IMR-90 (cell line): Measurements from ENCODE around the gene RBMS3. TPM values are rescaled to one million over a fixed set of nuclear protein-coding genes. Genes with fewer than 3 reads are reported as not detected.

Experiments used
- ATAC-seq: fragments of 200-7000 bp; cut with Tn5 transposase; 2 replicates; pipeline ENCODE4 v1.9.1; 2020; ENCODE audit warnings: low read depth, mild to moderate bottlenecking, moderate library complexity
- BruUV-seq: library from RNA; stranded (reverse); fragments of 400-500 nt; replicated peaks from 2 replicates; lab custom pipeline; 2021; lab: Mats Ljungman, UMichigan
- CTCF ChIA-PET: fragments of 300-600 bp; formaldehyde crosslinking; extraction: SDS; loops from one replicate; lab custom pipeline; 2021; ENCODE audit warnings: antibody characterized with exemption; lab: Yijun Ruan, JAX
- POLR2A ChIA-PET: fragments of 300-600 bp; sonication (Branson Sonifier 250); formaldehyde crosslinking; loops from one replicate; lab custom pipeline; 2022; ENCODE audit warnings: antibody characterized with exemption; ENCODE audit not compliant: unreplicated experiment; lab: Charles Lee
- DNase-seq: peaks from one replicate; pipeline ENCODE4 v3.0.0; 2013
- H2AFZ ChIP-seq: replicated peaks from 2 replicates; pipeline ENCODE3; 2013; ENCODE audit warnings: low read length, mild to moderate bottlenecking; ENCODE audit not compliant: poor library complexity
- H2AK5ac ChIP-seq: 2 replicates; pipeline ENCODE4 v1.6.1; 2013; ENCODE audit warnings: low read depth, low read length, inconsistent platforms
- H2AK9ac ChIP-seq: replicated peaks from 2 replicates; pipeline ENCODE3; 2013; ENCODE audit warnings: mild to moderate bottlenecking, low read depth, low read length, moderate library complexity; ENCODE audit not compliant: poor library complexity
- H2BK120ac ChIP-seq: 2 replicates; pipeline ENCODE4 v1.6.1; 2013; ENCODE audit warnings: low read depth, low read length, inconsistent platforms
- H2BK15ac ChIP-seq: 3 replicates; pipeline ENCODE4 v1.6.1; 2013; ENCODE audit warnings: low read depth, low read length, inconsistent platforms
- H2BK20ac ChIP-seq: 2 replicates; pipeline ENCODE4 v1.6.1; 2013; ENCODE audit warnings: low read depth, mild to moderate bottlenecking, inconsistent platforms, low read length, moderate library complexity
- H2BK5ac ChIP-seq: 2 replicates; pipeline ENCODE4 v1.6.1; 2013; ENCODE audit warnings: mild to moderate bottlenecking, low read depth, low read length, inconsistent platforms; ENCODE audit not compliant: poor library complexity, severe bottlenecking
- H3K14ac ChIP-seq: replicated peaks from 2 replicates; pipeline ENCODE4 v1.6.1; 2013; ENCODE audit warnings: low read depth, low read length, inconsistent platforms
- H3K18ac ChIP-seq: 2 replicates; pipeline ENCODE4 v1.6.1; 2013; ENCODE audit warnings: low read depth, low read length, control low read depth
- H3K23ac ChIP-seq: 2 replicates; pipeline ENCODE4 v1.6.1; 2013; ENCODE audit warnings: low read depth, low read length, inconsistent platforms
- H3K27ac ChIP-seq: 2 replicates; pipeline ENCODE4 v1.5.1; 2013; ENCODE audit warnings: mild to moderate bottlenecking, control low read depth, low read length; ENCODE audit not compliant: insufficient read depth
- H3K27me3 ChIP-seq: 2 replicates; pipeline ENCODE4 v1.6.1; 2013; ENCODE audit warnings: low read length; ENCODE audit not compliant: control insufficient read depth, insufficient read depth
- H3K36me3 ChIP-seq: 2 replicates; pipeline ENCODE4 v1.6.1; 2013; ENCODE audit warnings: low read length, mixed read lengths; ENCODE audit not compliant: control insufficient read depth, insufficient read depth
- H3K4ac ChIP-seq: 2 replicates; pipeline ENCODE4 v1.6.1; 2013; ENCODE audit warnings: low read depth, low read length, inconsistent platforms
- H3K4me1 ChIP-seq: 2 replicates; pipeline ENCODE4 v1.6.1; 2013; ENCODE audit warnings: low read length, mixed read lengths; ENCODE audit not compliant: control insufficient read depth, insufficient read depth
- H3K4me2 ChIP-seq: 2 replicates; pipeline ENCODE4 v1.6.1; 2013; ENCODE audit warnings: low read depth, mild to moderate bottlenecking, control low read depth, low read length, moderate library complexity
- H3K4me3 ChIP-seq: 2 replicates; pipeline ENCODE4 v1.5.1; 2013; ENCODE audit warnings: low read depth, mild to moderate bottlenecking, control low read depth, low read length, moderate library complexity; ENCODE audit not compliant: insufficient read depth
- H3K56ac ChIP-seq: 2 replicates; pipeline ENCODE4 v1.6.1; 2013; ENCODE audit warnings: low read length, inconsistent platforms; ENCODE audit not compliant: insufficient read depth; ENCODE audit errors: extremely low read depth
- H3K79me1 ChIP-seq, 2 experiments: 2 replicates each; pipeline ENCODE4 v1.6.1; 2013; ENCODE audit warnings: low read length in 2 of 2, inconsistent platforms in 1 of 2, low read depth in 1 of 2
- H3K9ac ChIP-seq: 2 replicates; pipeline ENCODE4 v1.6.1; 2013; ENCODE audit warnings: low read depth, low read length, control low read depth
- H3K9me1 ChIP-seq: 2 replicates; pipeline ENCODE4 v1.6.1; 2013; ENCODE audit warnings: low read length, inconsistent platforms; ENCODE audit not compliant: insufficient read depth
- H3K9me3 ChIP-seq: 2 replicates; pipeline ENCODE4 v1.6.1; 2013; ENCODE audit warnings: low read length; ENCODE audit not compliant: control insufficient read depth, insufficient read depth
- H4K20me1 ChIP-seq: 2 replicates; pipeline ENCODE4 v1.6.1; 2013; ENCODE audit warnings: low read length, inconsistent platforms; ENCODE audit not compliant: insufficient read depth
- H4K5ac ChIP-seq: 2 replicates; pipeline ENCODE4 v1.6.1; 2013; ENCODE audit warnings: mild to moderate bottlenecking, low read depth, low read length, control low read depth
- H4K8ac ChIP-seq, 2 experiments: 2 replicates each; pipeline ENCODE4 v1.6.1; 2013; ENCODE audit warnings: low read depth in 2 of 2, low read length in 2 of 2, control low read depth in 1 of 2, inconsistent platforms in 1 of 2
- H4K91ac ChIP-seq: 2 replicates; pipeline ENCODE4 v1.6.1; 2013; ENCODE audit warnings: low read depth, low read length, inconsistent platforms; ENCODE audit not compliant: insufficient read depth
- BHLHE40 ChIP-seq: fragments of 150-350 bp; IDR thresholded peaks from 2 replicates; pipeline ENCODE4 v1.6.1; 2016; ENCODE audit warnings: mild to moderate bottlenecking, low read depth, low read length
- CEBPB ChIP-seq: IDR thresholded peaks from 2 replicates; pipeline ENCODE4 v1.6.1; 2012; ENCODE audit warnings: low read depth, low read length, improper control_type of control experiment
- CHD1 ChIP-seq: IDR thresholded peaks from 2 replicates; pipeline ENCODE4 v1.6.1; 2012; ENCODE audit warnings: low read depth, low read length, improper control_type of control experiment
- MAFK ChIP-seq: IDR thresholded peaks from 2 replicates; pipeline ENCODE4 v1.6.1; 2012; ENCODE audit warnings: low read depth, low read length, improper control_type of control experiment
- MXI1 ChIP-seq: IDR thresholded peaks from 2 replicates; pipeline ENCODE4 v1.6.1; 2012; ENCODE audit warnings: low read depth, mild to moderate bottlenecking, low read length, moderate library complexity, borderline replicate concordance
- POLR2A ChIP-seq: IDR thresholded peaks from 2 replicates; pipeline ENCODE4 v1.6.1; 2012; ENCODE audit warnings: mild to moderate bottlenecking, low read depth, low read length
- RCOR1 ChIP-seq: IDR thresholded peaks from 2 replicates; pipeline ENCODE4 v1.6.1; 2012; ENCODE audit warnings: mild to moderate bottlenecking, low read length, improper control_type of control experiment; ENCODE audit not compliant: insufficient replicate concordance
- RFX5 ChIP-seq: IDR thresholded peaks from 2 replicates; pipeline ENCODE4 v1.8.0; 2012; ENCODE audit warnings: low read depth, mild to moderate bottlenecking, low read length, moderate library complexity
- dilution Hi-C: fragments of 300-500 bp; cut with HindIII; formaldehyde crosslinking; loops from one replicate; pipeline ENCODE4 v1.14.3; 2018; ENCODE audit warnings: low sequenced_read_pairs; ENCODE audit not compliant: unreplicated experiment
- in situ Hi-C: fragments of 300-500 bp; cut with MboI; formaldehyde crosslinking; loops from 3 replicates; pipeline ENCODE4 v1.14.3; 2019; ENCODE audit warnings: low sequenced_read_pairs, inconsistent platforms, mixed read lengths
- intact Hi-C: fragments of 100-400 bp; cut with micrococcal nuclease; formaldehyde crosslinking; loops from 2 replicates; pipeline ENCODE4 v1.10.0; 2022
- polyA plus RNA-seq, 3 experiments: library from polyadenylated mRNA; depleted of rRNA; stranded (reverse); fragments of >200 nt; gene quantifications; 2 replicates each; pipeline ENCODE4 v1.2.3, GENCODE V29; 2012; ENCODE audit warnings: low replicate concordance in 1 of 3
- total RNA-seq: library from RNA; depleted of rRNA; stranded (reverse); fragments of >200 nt; gene quantifications from 2 replicates; pipeline ENCODE4 v1.2.3, GENCODE V29; 2012
- TF ChIP-seq, protein P1 (sequence below): fragments of 150-350 bp; IDR thresholded peaks from 2 replicates; pipeline ENCODE4 v1.6.1; 2017; ENCODE audit warnings: mild to moderate bottlenecking, antibody characterized with exemption, low read length, low read depth

RBMS3 gene
- total and polyA plus RNA-seq, 2 of the 4 experiments (the other 2 are of a cell fraction), result 15.2 to 127 TPM

DNA sequence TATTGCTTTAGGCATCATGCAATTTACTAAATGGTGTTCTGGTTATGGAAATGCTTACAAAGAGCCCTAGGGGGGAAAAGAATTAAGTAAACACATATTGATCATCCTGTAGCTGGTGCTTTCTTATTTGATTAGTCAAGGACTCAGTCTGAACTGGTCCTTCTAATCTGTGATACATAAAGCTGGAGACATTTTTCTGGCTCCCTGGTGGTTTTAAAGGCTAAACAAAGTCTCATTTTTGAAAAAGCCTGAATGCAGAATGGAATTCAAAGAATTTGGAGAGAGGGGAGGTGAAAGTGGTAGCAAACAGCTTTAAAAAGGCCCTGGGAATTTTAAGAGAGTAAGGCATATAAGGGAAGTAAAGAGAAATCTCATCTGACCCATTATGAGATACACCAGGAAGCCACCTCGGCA is 149.7 kb downstream of the RBMS3 start (continued):
- TF ChIP-seq BHLHE40, result no peak

- in situ Hi-C loops, result no loop called here
- Histone ChIP-seq H4K20me1 (no peaks in the 10 kb centered on the region), H2BK15ac (no peak overlapping the region), H2AK5ac (no peak overlapping the region), H3K14ac (no peak overlapping the region), H3K36me3 (peaks cover 11% of the 10 kb centered on the region), H3K27ac (no peak overlapping the region), H2AK9ac (no peak overlapping the region), H3K18ac (no peak overlapping the region), H2BK120ac (no peak overlapping the region), H2BK20ac (no peak overlapping the region), H3K27me3 (no peaks in the 10 kb centered on the region), H3K9me1 (no peaks in the 10 kb centered on the region), H3K9me3 (no peaks in the 10 kb centered on the region), H2AFZ (no peak overlapping the region), H3K56ac (no peak overlapping the region), H3K79me1 (peaks cover 31 to 43% of the 10 kb centered on the region in 2 experiments), H3K4ac (no peak overlapping the region), H4K8ac (no peak overlapping the region), H3K9ac (no peak overlapping the region), H3K4me3 (no peak overlapping the region), H3K23ac (no peak overlapping the region), H3K4me1 (peaks cover 6% of the 10 kb centered on the region), H4K5ac (no peak overlapping the region), H4K91ac (no peak overlapping the region), H2BK5ac (peak overlapping the region; percentile 32), H3K4me2 (no peak overlapping the region; the same call in 1 of the 2 replicates)
- TF ChIP-seq POLR2A (no peak), MXI1 (no peak), RCOR1 (no peak), CEBPB (no peak), BHLHE40 (no peak), MAFK (no peak), RFX5 (no peak), CHD1 (no peak)
- TF ChIP-seq, protein P1, sequence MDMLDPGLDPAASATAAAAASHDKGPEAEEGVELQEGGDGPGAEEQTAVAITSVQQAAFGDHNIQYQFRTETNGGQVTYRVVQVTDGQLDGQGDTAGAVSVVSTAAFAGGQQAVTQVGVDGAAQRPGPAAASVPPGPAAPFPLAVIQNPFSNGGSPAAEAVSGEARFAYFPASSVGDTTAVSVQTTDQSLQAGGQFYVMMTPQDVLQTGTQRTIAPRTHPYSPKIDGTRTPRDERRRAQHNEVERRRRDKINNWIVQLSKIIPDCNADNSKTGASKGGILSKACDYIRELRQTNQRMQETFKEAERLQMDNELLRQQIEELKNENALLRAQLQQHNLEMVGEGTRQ, result no peak
- no TSS peak for BruUV-seq
- POLR2A ChIA-PET, result no interaction called here
- peak; percentile 37 for DNase-seq
- dilution Hi-C loops, result no loop called here
- intact Hi-C loops, result loop anchor here (10.0 kb wide), 1 partner anchor 258 kb away; no protein-coding TSS in a partner anchor
- CTCF ChIA-PET, result interaction anchor here (0.6 kb wide), 2 partner anchors 10 to 583 kb away, joined by 3 read pairs; no protein-coding TSS in a partner anchor
- peak; percentile 48 for ATAC-seq
These were observed 155.9 kb downstream of the RBMS3 start for GRCh38 chr3:29436612-29437323.
